ACHN (cell line): ENCODE measurements around the gene NRG3.

ENCODE experiments used
- DNase-seq: peaks from one replicate; pipeline ENCODE4 v3.0.0-alpha.2; 2015
- in situ Hi-C: cut with HindIII; loops from 2 replicates; pipeline ENCODE4 v1.10.0; 2017; ENCODE audit warnings: low sequenced_read_pairs, low pct_ligation_motif_present, low pct_unique_long_range_greater_than_20kb

The NRG3 gene

GRCh38 chr10:82750538-82750937 lies 875.5 kb downstream of the NRG3 start:
- DNase-seq, result no peak
- in situ Hi-C loops, result no loop called here

DNA sequence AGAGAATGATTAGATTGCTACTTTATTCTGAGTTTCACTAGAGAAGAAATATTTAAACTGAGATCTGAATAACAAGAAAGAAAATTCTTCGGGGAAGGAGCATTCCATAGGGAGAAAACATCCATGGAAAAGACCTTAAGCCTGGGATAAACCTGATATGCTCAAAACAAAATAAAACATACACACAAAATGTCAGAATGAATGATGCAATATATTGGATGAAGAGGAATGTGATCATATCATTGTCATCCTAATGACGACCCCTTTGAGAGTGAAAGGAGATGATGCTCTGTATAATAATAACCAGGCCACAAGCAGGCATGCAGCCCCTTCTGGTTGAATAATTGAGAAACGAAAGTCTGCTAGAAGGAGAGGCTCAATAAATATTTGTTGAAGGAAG lies 882.4 kb downstream of the NRG3 start:
- no peak for DNase-seq
- in situ Hi-C loops, result no loop called here

DNA sequence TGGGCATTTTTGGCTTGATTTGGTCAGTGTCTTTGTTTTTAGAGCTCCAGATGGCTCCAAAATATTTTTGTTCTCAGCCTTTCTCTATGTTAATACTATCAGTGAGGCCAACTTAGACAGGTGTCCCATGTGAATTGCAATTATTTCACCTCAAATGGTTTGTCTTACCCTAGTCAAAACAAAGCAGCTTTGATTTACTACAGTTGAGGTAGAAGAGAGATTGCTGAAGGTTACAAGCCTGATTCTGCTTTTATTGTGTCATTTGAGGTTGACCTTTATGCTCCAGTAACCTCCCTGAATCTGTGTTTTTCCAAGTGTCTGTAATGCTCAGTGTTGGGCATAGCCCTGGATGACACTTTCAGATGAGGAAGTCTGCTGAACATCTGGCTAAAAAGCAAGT lies 882.9 kb downstream of the NRG3 start:
- in situ Hi-C loops, result no loop called here
- DNase-seq, result no peak

- in situ Hi-C loops, result no loop called here
- DNase-seq, result no peak
Observed at GRCh38 chr10:82759050-82759449, 884.1 kb downstream of the NRG3 start.

DNA sequence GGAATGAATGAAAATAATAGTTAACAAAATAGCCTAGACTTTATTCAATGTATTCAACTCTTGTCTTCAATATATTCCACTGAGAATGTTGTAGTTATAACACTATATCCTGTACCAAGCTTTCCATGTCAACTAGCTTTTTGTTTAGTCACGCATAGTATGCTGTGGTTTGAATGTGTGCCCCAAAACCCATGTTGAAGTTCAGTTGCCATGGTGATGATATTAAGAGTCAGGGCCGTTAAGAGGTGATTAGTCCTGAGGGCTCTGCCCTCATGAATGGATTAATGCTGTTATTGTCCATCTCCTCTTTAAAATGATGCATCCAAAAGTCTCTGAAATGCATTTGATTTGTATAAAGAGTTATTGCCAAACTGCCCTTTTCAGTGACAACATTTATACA lies 887.6 kb downstream of the NRG3 start:
- in situ Hi-C loops, result no loop called here
- DNase-seq, result no peak

GRCh38 chr10:82768040-82768439 lies 893.0 kb downstream of the NRG3 start:
- in situ Hi-C loops, result no loop called here
- DNase-seq, result no peak

DNA sequence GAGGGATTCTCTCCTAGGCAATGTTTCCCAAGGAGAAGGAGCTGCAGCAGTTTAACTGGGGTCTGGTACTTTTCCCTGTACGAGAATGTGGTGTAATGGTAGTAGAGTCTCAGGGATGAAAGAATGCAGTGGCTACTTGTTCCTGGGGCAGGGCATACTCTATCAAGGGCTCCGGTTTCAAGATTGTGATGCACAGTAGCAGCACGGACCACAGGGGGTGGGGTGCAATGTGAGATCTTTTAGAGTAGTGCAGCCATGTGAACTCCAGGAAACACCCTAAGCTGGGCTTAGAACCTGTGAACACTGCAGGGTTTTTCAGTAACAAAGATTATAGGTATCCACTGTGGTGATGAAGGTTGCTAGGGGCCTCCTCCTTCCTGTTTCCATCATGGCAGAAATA lies 903.9 kb downstream of the NRG3 start:
- no peak for DNase-seq
- in situ Hi-C loops, result no loop called here

- in situ Hi-C loops, result no loop called here
- peak; percentile 11 for DNase-seq
Observed at GRCh38 chr10:82796510-82796909, 921.5 kb downstream of the NRG3 start.

DNA sequence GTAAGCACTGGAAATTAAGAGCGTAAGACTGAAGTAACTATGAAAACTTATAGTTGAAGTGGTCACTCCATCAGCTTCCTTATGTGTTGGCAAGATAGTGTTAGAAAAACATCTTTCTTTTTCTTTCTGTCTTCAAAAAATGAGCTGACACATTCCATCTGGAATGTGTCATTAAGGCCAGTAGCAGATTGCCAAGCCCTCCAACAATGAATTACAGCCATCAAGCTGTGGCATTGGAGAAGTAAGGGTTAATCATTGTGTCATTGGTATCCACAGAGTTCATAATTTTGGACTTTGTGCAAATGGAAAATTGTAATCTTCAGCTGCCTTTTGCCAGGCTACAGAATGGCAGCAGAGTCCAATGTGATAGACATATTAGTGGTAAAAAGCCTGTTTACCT lies 926.3 kb downstream of the NRG3 start:
- DNase-seq, result no peak
- in situ Hi-C loops, result no loop called here

DNA sequence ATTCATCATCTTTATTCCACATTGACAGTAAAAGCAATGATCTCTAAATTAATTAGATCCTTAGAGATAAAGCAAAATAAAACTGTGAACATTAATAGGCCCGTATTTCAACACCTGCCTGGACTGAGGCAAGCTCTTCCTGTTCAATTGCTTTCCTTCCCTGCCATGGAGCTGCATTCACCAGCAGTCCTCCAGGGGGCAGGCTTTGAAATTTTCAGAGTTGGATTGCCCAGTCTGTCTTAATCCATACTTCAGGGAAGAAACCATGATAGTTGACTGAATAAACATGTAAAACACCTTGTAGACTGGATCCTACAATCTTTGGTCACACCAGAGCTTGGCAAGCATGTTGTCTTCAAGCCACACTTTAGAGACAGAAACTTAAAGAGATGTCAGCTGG lies 936.6 kb downstream of the NRG3 start:
- in situ Hi-C loops, result no loop called here
- peak; percentile 51 for DNase-seq

- in situ Hi-C loops, result no loop called here
Observed at GRCh38 chr10:82813856-82814255, 938.9 kb downstream of the NRG3 start.

GRCh38 chr10:82814635-82815034 lies 939.6 kb downstream of the NRG3 start:
- in situ Hi-C loops, result no loop called here
- no peak for DNase-seq

More at GRCh38 chr10:82813856-82814255, 938.9 kb downstream of the NRG3 start:
- no peak for DNase-seq

DNA sequence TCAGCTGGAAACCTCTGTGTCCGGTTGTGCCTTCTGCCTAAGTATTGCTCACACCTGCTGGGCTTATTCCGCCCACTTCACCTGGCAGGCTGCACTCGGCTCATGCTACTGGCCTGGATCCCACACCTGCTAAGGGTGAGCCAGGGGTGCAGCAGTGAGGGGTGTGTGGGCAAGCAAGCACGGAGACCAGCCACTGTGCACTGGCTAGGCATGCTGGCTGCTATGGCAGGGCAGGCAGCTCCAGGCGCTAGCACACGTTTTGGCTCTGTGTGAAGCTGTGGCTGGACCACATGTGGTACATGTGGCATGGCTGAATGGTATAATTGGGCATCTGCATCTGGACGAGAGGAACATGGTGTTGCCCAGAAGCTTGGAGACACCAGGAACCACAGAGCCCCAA lies 940.7 kb downstream of the NRG3 start:
- in situ Hi-C loops, result no loop called here
- no peak for DNase-seq

- no peak for DNase-seq
- in situ Hi-C loops, result no loop called here
Observed at GRCh38 chr10:82817676-82818422, 942.9 kb downstream of the NRG3 start.

DNA sequence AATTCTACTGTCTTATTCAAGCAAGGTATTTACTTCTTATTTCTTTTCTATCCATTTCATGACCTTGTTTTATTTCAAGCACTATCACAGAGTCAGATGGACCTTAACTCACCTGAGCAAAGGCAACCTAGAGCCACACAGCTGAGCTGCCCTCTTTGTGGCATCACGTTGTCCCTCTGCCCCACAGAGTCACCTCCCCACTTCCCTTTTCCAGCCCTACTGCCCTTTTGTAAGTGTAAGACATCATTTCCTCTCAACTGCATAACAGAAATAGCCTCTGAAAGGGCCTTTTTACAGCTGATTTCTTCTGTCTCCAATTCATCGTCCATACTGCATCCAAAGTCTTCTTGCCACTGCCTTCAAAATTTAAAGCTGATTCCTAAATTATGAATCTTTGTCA lies 946.0 kb downstream of the NRG3 start:
- DNase-seq, result no peak
- in situ Hi-C loops, result no loop called here

- no peak for DNase-seq
- in situ Hi-C loops, result no loop called here
Observed at GRCh38 chr10:82826132-82826531, 951.1 kb downstream of the NRG3 start.

GRCh38 chr10:82827901-82828300 lies 952.9 kb downstream of the NRG3 start:
- no peak for DNase-seq
- in situ Hi-C loops, result no loop called here

GRCh38 chr10:82847242-82847641 lies 972.2 kb downstream of the NRG3 start:
- DNase-seq, result no peak
- in situ Hi-C loops, result no loop called here

- no peak for DNase-seq
- in situ Hi-C loops, result no loop called here
Observed at GRCh38 chr10:82850191-82850590, 975.2 kb downstream of the NRG3 start.

DNA sequence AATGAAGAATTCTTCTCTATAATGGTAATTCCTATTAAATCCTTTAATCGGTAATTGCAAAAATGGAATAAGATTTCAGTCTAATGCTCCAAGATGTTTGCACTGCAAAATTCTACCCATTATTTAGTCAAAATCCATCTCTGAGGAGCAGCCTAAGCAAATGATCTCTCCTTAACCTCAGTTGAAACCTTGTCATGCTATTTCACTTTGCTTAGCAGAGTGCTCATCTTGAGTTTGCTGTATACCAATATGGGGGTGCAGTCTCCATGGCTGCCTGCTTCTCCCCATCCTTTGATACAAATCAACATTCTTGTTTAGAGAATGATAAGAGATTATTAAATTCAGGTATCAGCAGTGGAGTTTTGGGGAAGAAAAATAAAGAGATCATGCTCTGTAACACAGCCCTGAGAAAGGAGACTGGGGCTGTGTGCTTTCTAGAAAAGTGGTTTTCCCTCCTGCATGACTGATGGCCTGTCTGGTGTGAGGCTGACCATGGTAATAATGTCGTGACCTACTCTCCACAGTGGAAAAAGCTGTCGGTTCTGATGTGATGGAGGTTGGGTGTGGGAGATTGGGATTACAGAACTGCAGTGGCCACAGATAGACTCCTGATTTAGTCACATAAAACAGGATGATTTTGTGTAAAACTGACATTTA lies 982.1 kb downstream of the NRG3 start:
- DNase-seq, result no peak
- in situ Hi-C loops, result no loop called here
